ENCODE measurements around the gene BPIFB6.

GRCh38 chr20:33015114-33015484 lies 16.3 kb upstream of the BPIFB6 start:
- TF ChIP-seq CTCF (conservative IDR thresholded peaks at IDR 0.05; ENCODE audit: low read length) (no peak), EZH2phosphoT487 (IDR thresholded peaks at IDR 0.05; ENCODE audit: borderline replicate concordance) (no peak)

Data from Loucy (cell line).